HepG2 (cell line): ENCODE data around the gene NOS1AP. TPM values are rescaled to one million over a fixed set of nuclear protein-coding genes. Genes with fewer than 3 reads are reported as not detected.

Source experiments
- ARID5B ChIP-seq: IDR thresholded peaks from 2 replicates; pipeline ENCODE4 v1.4.0; 2020; ENCODE audit warnings: mild to moderate bottlenecking, missing genetic modification reagents
- BRCA1 ChIP-seq: sonication (generic); formaldehyde crosslinking; IDR thresholded peaks from 2 replicates; pipeline ENCODE4 v1.4.0; 2020; ENCODE audit warnings: missing genetic modification reagents
- DNMT1 ChIP-seq: sonication (generic); formaldehyde crosslinking; IDR thresholded peaks from 2 replicates; pipeline ENCODE4 v1.5.1; 2020; ENCODE audit warnings: mild to moderate bottlenecking, missing genetic modification reagents
- ETV6 ChIP-seq: sonication (generic); formaldehyde crosslinking; conservative IDR thresholded peaks from 2 replicates; pipeline ENCODE4 v1.4.0; 2020; ENCODE audit warnings: missing genetic modification reagents
- FOXA3 ChIP-seq: IDR thresholded peaks from 2 replicates; pipeline ENCODE4 v1.6.1; 2016; ENCODE audit warnings: missing genetic modification reagents, missing compliant biosample characterization
- GATAD2A ChIP-seq: IDR thresholded peaks from 2 replicates; pipeline ENCODE4 v1.6.1; 2016
- HDAC1 ChIP-seq: sonication (generic); formaldehyde crosslinking; IDR thresholded peaks from 2 replicates; pipeline ENCODE4 v1.5.1; 2020; ENCODE audit warnings: mild to moderate bottlenecking, missing genetic modification reagents
- HDAC2 ChIP-seq: sonication (generic); formaldehyde crosslinking; IDR thresholded peaks from 2 replicates; pipeline ENCODE4 v1.4.0; 2020; ENCODE audit warnings: missing genetic modification reagents
- HNRNPK ChIP-seq: fragments of 200-400 bp; formaldehyde crosslinking; IDR thresholded peaks from 2 replicates; pipeline ENCODE4 v1.6.1; 2018; ENCODE audit warnings: low read length, low read depth, moderate library complexity, mild to moderate bottlenecking; ENCODE audit not compliant: poor library complexity, severe bottlenecking
- KAT7 ChIP-seq: IDR thresholded peaks from 2 replicates; pipeline ENCODE4 v1.6.1; 2018; ENCODE audit warnings: borderline replicate concordance, missing compliant biosample characterization
- KDM3A ChIP-seq: IDR thresholded peaks from 2 replicates; pipeline ENCODE4 v1.6.1; 2018; ENCODE audit warnings: low read depth, missing compliant biosample characterization
- NCOA2 ChIP-seq: sonication (generic); formaldehyde crosslinking; IDR thresholded peaks from 2 replicates; pipeline ENCODE4 v1.8.0; 2022; ENCODE audit warnings: inconsistent platforms
- SOX13 ChIP-seq, 3 experiments: fragments of 450-650 bp in 1 of 3; sonication (generic) in 1 of 3; formaldehyde crosslinking in 1 of 3; IDR thresholded peaks in 2 of 3; conservative IDR thresholded peaks in 1 of 3; 2 replicates each; pipeline versions ENCODE4 v1.5.0 to v1.6.1; 2016 to 2020; ENCODE audit warnings: antibody characterized with exemption in 1 of 3, mild to moderate bottlenecking in 1 of 3, missing compliant biosample characterization in 1 of 3, missing genetic modification reagents in 1 of 3, moderate library complexity in 1 of 3
- SOX5 ChIP-seq: IDR thresholded peaks from 2 replicates; pipeline ENCODE4 v1.6.1; 2016; ENCODE audit warnings: borderline replicate concordance
- TAF15 ChIP-seq: fragments of 200-400 bp; formaldehyde crosslinking; IDR thresholded peaks from one replicate; pipeline ENCODE4 v1.6.1; 2018; ENCODE audit warnings: mild to moderate bottlenecking, low read depth, low read length; ENCODE audit not compliant: poor library complexity, severe bottlenecking
- TFDP1 ChIP-seq: IDR thresholded peaks from 2 replicates; pipeline ENCODE4 v1.6.1; 2016; ENCODE audit warnings: missing compliant biosample characterization, missing genetic modification reagents, borderline replicate concordance
- ZBTB33 ChIP-seq: sonication (generic); formaldehyde crosslinking; IDR thresholded peaks from 2 replicates; pipeline ENCODE4 v1.4.0; 2020; ENCODE audit warnings: missing genetic modification reagents
- ZMYM3 ChIP-seq: sonication (generic); formaldehyde crosslinking; IDR thresholded peaks from 2 replicates; pipeline ENCODE4 v1.5.1; 2020; ENCODE audit warnings: mild to moderate bottlenecking, missing genetic modification reagents
- ZNF234 ChIP-seq: sonication (generic); formaldehyde crosslinking; conservative IDR thresholded peaks from 2 replicates; pipeline ENCODE4 v1.5.1; 2020; ENCODE audit warnings: mild to moderate bottlenecking, missing genetic modification reagents
- ZNF24 ChIP-seq: fragments of 450-650 bp; IDR thresholded peaks from 2 replicates; pipeline ENCODE4 v1.6.1; 2017; ENCODE audit warnings: antibody characterized with exemption, mild to moderate bottlenecking
- ZNF331 ChIP-seq: sonication (generic); formaldehyde crosslinking; IDR thresholded peaks from 2 replicates; pipeline ENCODE4 v1.4.0; 2020; ENCODE audit warnings: missing genetic modification reagents
- ZNF562 ChIP-seq: sonication (generic); formaldehyde crosslinking; IDR thresholded peaks from 2 replicates; pipeline ENCODE4 v1.8.0; 2022; ENCODE audit warnings: missing genetic modification reagents, borderline replicate concordance
- ZNF619 ChIP-seq: sonication (generic); formaldehyde crosslinking; IDR thresholded peaks from 2 replicates; pipeline ENCODE4 v1.4.0; 2020; ENCODE audit warnings: mild to moderate bottlenecking, missing genetic modification reagents
- ZNF629 ChIP-seq: sonication (generic); formaldehyde crosslinking; conservative IDR thresholded peaks from 2 replicates; pipeline ENCODE4 v1.5.0; 2020; ENCODE audit warnings: missing genetic modification reagents
- ZNF891 ChIP-seq: sonication (generic); formaldehyde crosslinking; IDR thresholded peaks from 2 replicates; pipeline ENCODE4 v1.5.0; 2020; ENCODE audit warnings: mild to moderate bottlenecking, missing genetic modification reagents
- ZSCAN22 ChIP-seq: sonication (generic); formaldehyde crosslinking; IDR thresholded peaks from 2 replicates; pipeline ENCODE4 v1.4.0; 2020; ENCODE audit warnings: mild to moderate bottlenecking, missing genetic modification reagents
- polyA plus RNA-seq, 8 experiments: library from polyadenylated mRNA; depleted of rRNA in 3 of 8; stranded (reverse) in 7 of 8; unstranded in 1 of 8; fragments of >200 nt; fragmentation: Illumina TruSeq in 4 of 8; extraction: Trizol in 4 of 8; gene quantifications; 2 replicates each; pipeline versions ENCODE4 v1.2.1 to v1.2.3, GENCODE V29; 2011 to 2016; ENCODE audit warnings: low read depth in 4 of 8, missing spikeins in 1 of 8, mixed read lengths in 1 of 8; ENCODE audit not compliant: insufficient read depth in 1 of 8
- total RNA-seq, 5 experiments: library from RNA; depleted of rRNA; stranded (reverse); fragments of >200 nt; fragmentation: Illumina TruSeq; extraction: Trizol; gene quantifications; 2 replicates each; pipeline ENCODE4 v1.2.3, GENCODE V29; 2016; ENCODE audit warnings: low read depth in 1 of 5

Gene NOS1AP
- total and polyA plus RNA-seq, 2 of the 13 experiments (the other 11 are each of a cell fraction or from before 2014, with no cell fraction given): 2.0 to 3.3 TPM

- peak; percentile 33; the same call in 1 of the 2 replicates for TF ChIP-seq ARID5B (CRISPR knock-in tag)
- TF ChIP-seq GATAD2A (CRISPR knock-in tag): peak; percentile 27; the same call in 1 of the 2 replicates
- TF ChIP-seq ZNF629 (CRISPR knock-in tag): no peak
- TF ChIP-seq ZNF331 (CRISPR knock-in tag): no peak
- 0 out of 2 replicates have a peak, but pooled peaks have one; percentile 27 for TF ChIP-seq FOXA3 (CRISPR knock-in tag)
- no peak for TF ChIP-seq ZNF891
- no peak for TF ChIP-seq KDM3A
- TF ChIP-seq DNMT1 (CRISPR knock-in tag): no peak
- TF ChIP-seq HDAC2 (CRISPR knock-in tag): no peak
- TF ChIP-seq ETV6 (CRISPR knock-in tag): no peak
- no peak for TF ChIP-seq SOX13 (IDR thresholded peaks at IDR 0.05)
- TF ChIP-seq SOX13 (CRISPR knock-in tag; conservative IDR thresholded peaks at IDR 0.05 in 1 of 2, IDR thresholded peaks at IDR 0.05 in 1 of 2): peak in 1 of 2 experiments; percentile 70; a peak in 1 of 4 replicates
- TF ChIP-seq ZNF24: peak; percentile 87
- no peak for TF ChIP-seq HNRNPK
- no peak for TF ChIP-seq BRCA1 (CRISPR knock-in tag)
- peak; percentile 91 for TF ChIP-seq ZBTB33 (CRISPR knock-in tag)
- peak; percentile 68; the same call in 1 of the 2 replicates for TF ChIP-seq ZMYM3 (CRISPR knock-in tag)
- TF ChIP-seq ZNF234 (CRISPR knock-in tag): no peak
- TF ChIP-seq KAT7 (CRISPR knock-in tag): no peak
- TF ChIP-seq ZSCAN22 (CRISPR knock-in tag): peak; percentile 79
- peak; percentile 28; the same call in 1 of the 2 replicates for TF ChIP-seq SOX5 (CRISPR knock-in tag)
- TF ChIP-seq TAF15: no peak
- TF ChIP-seq ZNF562: no peak
- no peak for TF ChIP-seq TFDP1 (CRISPR knock-in tag)
- TF ChIP-seq HDAC1 (CRISPR knock-in tag): peak; percentile 50; the same call in 1 of the 2 replicates
- no peak for TF ChIP-seq ZNF619 (CRISPR knock-in tag)
- TF ChIP-seq NCOA2 (CRISPR knock-in tag): no peak
Measured at GRCh38 chr1:162240577-162240976, 171.1 kb downstream of the NOS1AP start (continued).
